ENCODE results near the gene ARFGAP1. TPM values are rescaled to one million over a fixed set of nuclear protein-coding genes. Genes with fewer than 3 reads are reported as not detected.

The ARFGAP1 gene
- total and polyA plus RNA-seq, 2 of the 8 experiments (the other 6 are each of a cell fraction or from before 2014, with no cell fraction given) = 93.7 to 100 TPM

- Histone ChIP-seq H3K23me2 (ENCODE audit: low read depth, low read length) (no peaks in the 10 kb centered on the region), H2AK5ac (ENCODE audit: low read depth, low read length) (no peak overlapping the region), H2AFZ (ENCODE audit: low read length) (no peak overlapping the region), H3K4me3 (ENCODE audit: extremely low read depth in 1 of 4, insufficient read depth in 2 of 4, low read depth in 3 of 4, low read length in 4 of 4) (no peak overlapping the region), H4K5ac (ENCODE audit: insufficient read length, low read depth, low read length) (no peak overlapping the region), H3K4ac (replicated peaks; ENCODE audit: insufficient read length, low read depth, low read length) (no peak overlapping the region), H2BK20ac (ENCODE audit: low read length) (no peak overlapping the region), H4K20me1 (replicated peaks in 1 of 2; ENCODE audit: control insufficient read depth in 1 of 2, insufficient read depth in 2 of 2, low read length in 2 of 2) (no peaks in the 10 kb centered on the region), H3K4me1 (replicated peaks in 1 of 4; ENCODE audit: control insufficient read depth in 3 of 4, insufficient read depth in 4 of 4, low read length in 3 of 4) (no peaks in the 10 kb centered on the region; a peak in 1 of 7 replicates), H3K56ac (replicated peaks; ENCODE audit: insufficient read length, low read depth, low read length) (no peak overlapping the region), H4K91ac (replicated peaks; ENCODE audit: insufficient read length, low read length) (no peak overlapping the region), H4K8ac (ENCODE audit: extremely low read depth, insufficient read depth, low read length) (no peak overlapping the region), H3K27ac (ENCODE audit: low read depth, low read length) (no peak overlapping the region), H3K9me3 (ENCODE audit: insufficient read depth in 2 of 2, low read depth in 1 of 2, low read length in 1 of 2) (no peaks in the 10 kb centered on the region), H3K23ac (ENCODE audit: insufficient read length) (no peak overlapping the region), H3K18ac (ENCODE audit: extremely low read depth, low read length) (no peak overlapping the region), H3K79me1 (ENCODE audit: low read depth, low read length) (no peaks in the 10 kb centered on the region), H2BK15ac (ENCODE audit: low read length) (no peak overlapping the region), H3K27me3 (replicated peaks in 1 of 4; ENCODE audit: control insufficient read depth in 3 of 4, extremely low read depth in 1 of 4, insufficient read depth in 3 of 4, low read length in 3 of 4) (no peaks in the 10 kb centered on the region), H3K79me2 (ENCODE audit: control insufficient read depth in 1 of 2, insufficient read depth in 2 of 2, low read length in 2 of 2) (no peaks in the 10 kb centered on the region), H3K36me3 (ENCODE audit: control insufficient read depth in 2 of 4, insufficient read depth in 4 of 4, low read length in 3 of 4) (no peaks in the 10 kb centered on the region), H2BK5ac (ENCODE audit: low read depth, low read length) (no peak overlapping the region), H3K4me2 (ENCODE audit: insufficient read depth in 1 of 2, low read depth in 2 of 2, low read length in 2 of 2) (no peak overlapping the region), H3K9ac (replicated peaks in 1 of 4; ENCODE audit: extremely low read depth in 1 of 4, low read depth in 3 of 4, low read length in 3 of 4) (no peak overlapping the region), H2BK12ac (ENCODE audit: low read depth, low read length) (no peak overlapping the region), H2BK120ac (replicated peaks; ENCODE audit: low read depth, low read length) (no peak overlapping the region), H3K14ac (ENCODE audit: insufficient read length) (no peak overlapping the region)
- TF ChIP-seq BACH1 (IDR thresholded peaks at IDR 0.05; ENCODE audit: low read length) (no peak), ATF3 (IDR thresholded peaks at IDR 0.05; ENCODE audit: insufficient read depth, low read depth, low read length) (no peak), MAFK (IDR thresholded peaks at IDR 0.05; ENCODE audit: low read depth, low read length) (no peak), TCF12 (IDR thresholded peaks at IDR 0.05; ENCODE audit: low read depth, low read length) (no peak), CBX8 (IDR thresholded peaks at IDR 0.05; ENCODE audit: borderline replicate concordance, low read depth, low read length) (no peak), NRF1 (IDR thresholded peaks at IDR 0.05; ENCODE audit: low read depth, low read length) (no peak)
- 85% methylated on average over 8 of the region's 10 CpGs; no CpG with 5 or more reads in 1 of the 2 experiments for WGBS, 2 experiments (ENCODE audit: extremely low coverage in 1 of 2, insufficient coverage in 1 of 2, insufficient read length in 1 of 2, insufficient replicate concordance in 2 of 2, low coverage in 1 of 2, low lambda C conversion rate in 2 of 2, missing lambda C conversion rate in 1 of 2)
- ChIA-PET CTCF (ENCODE audit: partially characterized antibody) (interaction anchor here (1.0 to 6.6 kb wide), 6 partner anchors 8 to 61 kb away, joined by 3 to 45 read pairs (median 8); no protein-coding TSS in a partner anchor), POLR2A (ENCODE audit: partially characterized antibody) (interaction anchor here (1.1 kb wide), 1 partner anchor 11 kb away, joined by 3 read pairs; no protein-coding TSS in a partner anchor)
- DNase-seq (ENCODE audit: low read depth in 1 of 2, low spot score in 2 of 2) = no peak
- FAIRE-seq = no peak
Measured at GRCh38 chr20:63320616-63321147, 48.1 kb downstream of the ARFGAP1 start.
